Upper lobe of left lung (tissue), 6 donors: ENCODE results near the gene NCOA4. TPM values are rescaled to one million over a fixed set of nuclear protein-coding genes. Genes with fewer than 3 reads are reported as not detected.

Experiments used
- ATAC-seq, 2 donors: fragments of 200-7000 bp; cut with Tn5 transposase; one replicate each; pipeline ENCODE4 v1.9.1; 2022; ENCODE audit warnings: mild to moderate bottlenecking in 2 of 2, moderate library complexity in 2 of 2; ENCODE audit not compliant: low FRiP score in 2 of 2
- DNase-seq, 2 donors: peaks; one replicate each; pipeline ENCODE4 v3.0.0-alpha.2; 2019 to 2020
- H3K27ac ChIP-seq, 4 donors: fragments of 200-600 bp; sonication (generic); one replicate each; pipeline ENCODE4 v1.5.1; 2016 to 2019
- H3K27me3 ChIP-seq, 4 donors: fragments of 200-600 bp; sonication (generic); one replicate each; pipeline ENCODE4 v1.5.1; 2017 to 2019
- H3K36me3 ChIP-seq, 4 donors: fragments of 200-600 bp; sonication (generic); one replicate each; pipeline ENCODE4 v1.5.1; 2016 to 2019
- H3K4me1 ChIP-seq, 4 donors: fragments of 200-600 bp; sonication (generic); one replicate each; pipeline ENCODE4 v1.5.1; 2018 to 2019
- H3K4me3 ChIP-seq, 4 donors: fragments of 200-600 bp; sonication (generic); one replicate each; pipeline ENCODE4 v1.5.1; 2017 to 2019; ENCODE audit warnings: mild to moderate bottlenecking in 2 of 4, moderate library complexity in 1 of 4
- H3K9me3 ChIP-seq, 4 donors: fragments of 200-600 bp; sonication (generic); one replicate each; pipeline ENCODE4 v1.5.1; 2018 to 2019
- EP300 ChIP-seq, 4 donors: sonication (generic); formaldehyde crosslinking; IDR thresholded peaks; one replicate each; pipeline ENCODE4 v1.5.1; 2017; ENCODE audit warnings: antibody characterized with exemption in 4 of 4, control low read depth in 2 of 4
- POLR2A ChIP-seq, 4 donors: fragments of 450-650 bp; IDR thresholded peaks; one replicate each; pipeline ENCODE4 v1.5.1; 2016 to 2017; ENCODE audit warnings: antibody characterized with exemption in 4 of 4, mild to moderate bottlenecking in 2 of 4
- POLR2AphosphoS5 ChIP-seq, 2 donors: sonication (generic); formaldehyde crosslinking; IDR thresholded peaks; one replicate each; pipeline ENCODE4 v1.5.1; 2017; ENCODE audit warnings: antibody characterized with exemption in 2 of 2
- WGBS, 2 donors: methylation state at CpG; one replicate each; pipeline ENCODE4 v1.1.5; 2017 to 2018; 5-methylcytosine and 5-hydroxymethylcytosine counted together
- total RNA-seq, 6 donors: library from RNA; depleted of rRNA in 4 of 6; stranded (reverse); fragments of >200 nt in 4 of 6; gene quantifications; one replicate each; pipeline versions ENCODE4 v1.1.0 to v1.2.1, GENCODE V29; 2016 to 2021
- TF ChIP-seq, protein P1 (sequence below), 6 experiments: fragments of 450-650 bp in 4 of 6; fragments of 200-600 bp in 2 of 6; sonication (generic) in 2 of 6; IDR thresholded peaks; one replicate each; pipeline ENCODE4 v1.5.1; 2016 to 2019; ENCODE audit warnings: antibody characterized with exemption in 6 of 6
- donor health status: DM: no; HTN: no; CAD: no; lungs with moderate emphysema.
- donor health status: DM: no; HTN: yes; CAD: no; lungs with severe emphysema.

NCOA4 gene
- total RNA-seq, 6 donors from 2014 or later, result 57.6 to 184 (median 144) TPM

DNA sequence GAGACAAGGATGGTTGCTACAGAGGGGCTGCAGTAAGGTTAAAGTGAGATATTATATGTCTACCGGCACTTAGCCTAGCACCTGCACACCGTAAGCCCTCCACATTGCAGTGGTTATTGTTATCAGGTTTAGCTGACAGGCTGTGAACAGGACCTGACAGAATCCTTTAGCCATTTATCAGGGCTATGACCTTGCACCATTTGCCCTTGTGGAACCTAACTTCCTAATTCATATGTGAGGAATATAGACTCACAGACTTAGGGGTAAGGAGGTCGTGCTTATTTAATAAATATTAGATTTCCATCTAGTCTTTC is 10.1 kb downstream of the NCOA4 start:
- peaks cover 0 to 11% (median 4%) of the 10 kb centered on the region in 4 donors for H3K36me3 ChIP-seq
- TF ChIP-seq POLR2A (IDR thresholded peaks at IDR 0.05) (no peak), EP300 (IDR thresholded peaks at IDR 0.05) (no peak), POLR2AphosphoS5 (IDR thresholded peaks at IDR 0.05) (no peak)
- TF ChIP-seq, protein P1, sequence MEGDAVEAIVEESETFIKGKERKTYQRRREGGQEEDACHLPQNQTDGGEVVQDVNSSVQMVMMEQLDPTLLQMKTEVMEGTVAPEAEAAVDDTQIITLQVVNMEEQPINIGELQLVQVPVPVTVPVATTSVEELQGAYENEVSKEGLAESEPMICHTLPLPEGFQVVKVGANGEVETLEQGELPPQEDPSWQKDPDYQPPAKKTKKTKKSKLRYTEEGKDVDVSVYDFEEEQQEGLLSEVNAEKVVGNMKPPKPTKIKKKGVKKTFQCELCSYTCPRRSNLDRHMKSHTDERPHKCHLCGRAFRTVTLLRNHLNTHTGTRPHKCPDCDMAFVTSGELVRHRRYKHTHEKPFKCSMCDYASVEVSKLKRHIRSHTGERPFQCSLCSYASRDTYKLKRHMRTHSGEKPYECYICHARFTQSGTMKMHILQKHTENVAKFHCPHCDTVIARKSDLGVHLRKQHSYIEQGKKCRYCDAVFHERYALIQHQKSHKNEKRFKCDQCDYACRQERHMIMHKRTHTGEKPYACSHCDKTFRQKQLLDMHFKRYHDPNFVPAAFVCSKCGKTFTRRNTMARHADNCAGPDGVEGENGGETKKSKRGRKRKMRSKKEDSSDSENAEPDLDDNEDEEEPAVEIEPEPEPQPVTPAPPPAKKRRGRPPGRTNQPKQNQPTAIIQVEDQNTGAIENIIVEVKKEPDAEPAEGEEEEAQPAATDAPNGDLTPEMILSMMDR (IDR thresholded peaks at IDR 0.05), result no peak
- H3K27me3 ChIP-seq, result no peaks in the 10 kb centered on the region
- no peak for ATAC-seq
- WGBS, 2 donors, result 55 to 74% methylated on average over 3 of the region's 3 CpGs
- DNase-seq, result no peak
- H3K9me3 ChIP-seq, result no peaks in the 10 kb centered on the region
- H3K4me1 ChIP-seq, result peaks cover 54 to 86% (median 65%) of the 10 kb centered on the region in 4 donors
- H3K4me3 ChIP-seq, result peak overlapping the region in 2 of 4 donors; percentile 5 to 19
- H3K27ac ChIP-seq, result peak overlapping the region; percentile 50 to 94 (median 84)

DNA sequence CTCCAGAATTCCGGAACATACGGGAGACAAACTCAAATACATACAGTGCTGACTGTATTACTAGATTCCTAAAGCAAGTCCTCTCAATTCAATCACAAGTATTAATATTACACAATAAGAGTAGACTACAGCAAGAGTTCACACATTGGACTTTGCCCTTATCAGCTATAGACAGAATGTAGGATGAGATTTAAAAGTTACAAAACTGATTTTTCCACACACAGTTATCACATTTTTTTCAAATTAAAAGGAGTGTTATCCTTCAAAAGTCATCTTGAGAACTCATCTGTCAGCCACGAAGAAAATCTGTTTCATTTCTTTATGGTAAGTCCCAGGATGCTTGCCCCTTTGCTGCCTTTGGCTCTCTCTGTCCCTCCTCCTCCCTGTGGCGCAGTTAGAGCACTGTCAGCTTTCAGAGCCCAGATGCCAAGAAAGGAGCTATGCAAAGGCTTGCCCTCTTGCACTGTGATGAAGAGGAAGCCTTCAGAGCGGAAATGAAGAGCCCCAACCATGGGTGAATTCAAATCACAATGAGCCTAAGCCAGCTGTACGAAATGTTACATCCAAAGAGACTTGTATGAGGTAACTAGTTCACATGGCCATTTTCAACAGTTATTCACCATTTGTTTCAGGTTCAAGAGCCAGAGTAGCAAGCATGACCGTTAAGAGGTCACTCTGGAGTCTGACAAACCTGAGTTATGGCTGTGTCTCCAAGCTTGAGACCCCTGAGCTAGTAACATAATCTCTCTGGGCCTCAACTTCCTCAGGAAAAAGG is 10.7 kb downstream of the NCOA4 start:
- Histone ChIP-seq H3K4me3 (peak overlapping the region in 2 of 4 donors; percentile 5 to 19), H3K36me3 (peaks cover 0 to 17% (median 4%) of the 10 kb centered on the region in 4 donors), H3K27ac (peak overlapping the region; percentile 50 to 94 (median 84)), H3K27me3 (no peaks in the 10 kb centered on the region), H3K4me1 (peaks cover 49 to 80% (median 60%) of the 10 kb centered on the region in 4 donors), H3K9me3 (no peaks in the 10 kb centered on the region)
- 42 to 52% methylated on average over 7 of the region's 7 CpGs for WGBS, 2 donors
- TF ChIP-seq EP300 (IDR thresholded peaks at IDR 0.05), result no peak
- TF ChIP-seq POLR2A (IDR thresholded peaks at IDR 0.05), result peak in 1 of 4 donors; percentile 48
- TF ChIP-seq, protein P1 (IDR thresholded peaks at IDR 0.05), result no peak
- DNase-seq, result peak in 1 of 2 donors; percentile 59
- ATAC-seq, result peak in 1 of 2 donors; percentile 37

DNA sequence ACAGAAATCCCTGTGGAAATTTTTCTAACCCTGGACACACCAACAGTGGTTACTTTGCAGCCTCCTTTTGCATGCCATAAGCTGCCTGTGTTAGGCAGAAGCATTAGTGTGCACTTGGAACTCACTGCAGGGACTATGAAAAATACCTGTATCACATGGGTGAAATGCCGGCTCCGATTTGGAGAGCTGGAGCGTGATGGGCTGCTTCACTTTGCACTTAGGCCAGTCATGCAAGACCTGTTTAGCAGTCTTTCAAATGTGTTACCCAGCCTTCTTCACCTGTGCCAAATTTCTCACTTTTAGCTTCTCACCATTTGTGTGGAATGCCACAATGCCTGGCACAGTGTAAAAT is 11.3 kb downstream of the NCOA4 start:
- TF ChIP-seq, protein P1 (IDR thresholded peaks at IDR 0.05), result no peak
- no peak for TF ChIP-seq POLR2AphosphoS5 (IDR thresholded peaks at IDR 0.05)
- TF ChIP-seq POLR2A (IDR thresholded peaks at IDR 0.05), result no peak
- no peak for TF ChIP-seq EP300 (IDR thresholded peaks at IDR 0.05)
- WGBS, 2 donors, result 52 to 85% methylated on average over 3 of the region's 3 CpGs
- no peaks in the 10 kb centered on the region for H3K27me3 ChIP-seq
- peaks cover 44 to 74% (median 56%) of the 10 kb centered on the region in 4 donors for H3K4me1 ChIP-seq
- peak in 1 of 2 donors; percentile 67 for DNase-seq
- H3K36me3 ChIP-seq, result peaks cover 3 to 23% (median 10%) of the 10 kb centered on the region in 4 donors
- H3K27ac ChIP-seq, result peak overlapping the region; percentile 50 to 94 (median 84)
- peak in 1 of 2 donors; percentile 10 for ATAC-seq
- no peaks in the 10 kb centered on the region for H3K9me3 ChIP-seq
- H3K4me3 ChIP-seq, result peak overlapping the region in 1 of 4 donors; percentile 19

DNA sequence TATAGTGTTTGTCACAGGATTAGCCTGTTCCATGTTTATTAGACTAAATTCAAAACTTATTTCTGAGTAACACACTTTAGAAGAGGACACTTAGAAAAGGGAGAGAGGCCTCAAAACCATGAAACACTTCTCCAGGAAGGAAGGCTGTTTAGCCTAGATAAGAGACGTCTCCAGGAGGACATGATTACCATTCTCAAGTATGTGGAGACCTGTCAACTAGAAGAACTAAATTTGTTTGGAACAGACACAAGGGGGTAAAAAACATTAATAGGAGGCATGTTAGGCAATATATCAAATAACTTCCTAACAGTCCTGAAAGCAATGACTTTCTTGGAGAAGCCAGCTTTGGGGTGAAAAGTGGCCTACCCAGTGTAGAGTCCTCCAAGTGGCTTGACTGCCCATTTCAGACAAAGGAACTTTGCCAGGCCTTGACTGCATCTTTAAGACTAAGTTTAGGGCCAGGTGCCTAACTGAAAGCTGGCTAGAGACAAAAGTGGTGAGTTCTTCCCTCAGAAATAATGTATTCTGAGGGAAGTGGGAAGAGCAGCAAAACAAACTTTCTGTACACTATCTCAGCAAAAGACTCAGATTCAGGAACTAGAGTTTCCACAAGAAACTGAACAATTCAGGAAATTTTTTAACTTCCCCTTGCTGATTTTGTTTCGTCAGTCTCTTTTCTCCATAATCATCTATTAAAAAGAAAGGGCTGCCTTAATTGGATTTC is 11.8 kb downstream of the NCOA4 start:
- Histone ChIP-seq H3K36me3 (peaks cover 7 to 28% (median 14%) of the 10 kb centered on the region in 4 donors), H3K27me3 (no peaks in the 10 kb centered on the region), H3K4me3 (peak overlapping the region in 1 of 4 donors; percentile 19), H3K27ac (peak overlapping the region; percentile 50 to 94 (median 84)), H3K9me3 (no peaks in the 10 kb centered on the region), H3K4me1 (peaks cover 40 to 69% (median 52%) of the 10 kb centered on the region in 4 donors)
- TF ChIP-seq EP300 (IDR thresholded peaks at IDR 0.05), result no peak
- TF ChIP-seq POLR2AphosphoS5 (IDR thresholded peaks at IDR 0.05), result no peak
- TF ChIP-seq, protein P1 (IDR thresholded peaks at IDR 0.05), result no peak
- TF ChIP-seq POLR2A (IDR thresholded peaks at IDR 0.05), result no peak
- DNase-seq (no peak), ATAC-seq (no peak)
- 29 to 36% methylated on average over 2 of the region's 2 CpGs for WGBS, 2 donors
